ENCODE measurements around the gene CKS1B.

- TF ChIP-seq TAF1 (IDR thresholded peaks at IDR 0.05; ENCODE audit: borderline replicate concordance, insufficient read depth, low read length) (peak; percentile 86), SIN3A (IDR thresholded peaks at IDR 0.05; ENCODE audit: borderline replicate concordance, insufficient read depth, low read length) (peak; percentile 18; the same call in 1 of the 2 replicates)
Measured at GRCh38 chr1:154961207-154962155, 13.0 kb upstream of the CKS1B start, which contains the start of gene PYGO2.
